CD4-positive, alpha-beta T cell treated with Interferon alpha-2 for 1 hour (primary cell): Measurements from ENCODE around the gene AADAC.
"Not testable (repeated sequence)": the region's sequence is repeated elsewhere in the genome, so short reads cannot be mapped to it uniquely, and the experiment has no call there.

Experiments used
- DNase-seq, 2 donors: peaks; one replicate each; pipeline ENCODE4 v3.0.0-alpha.2; 2020 to 2022

The AADAC gene

GRCh38 chr3:151798466-151798865 lies 15.4 kb upstream of the AADAC start:
- no peak for DNase-seq

- DNase-seq: no peak
Observed at GRCh38 chr3:151800431-151800830, 13.5 kb upstream of the AADAC start.

- DNase-seq: no peak
Observed at GRCh38 chr3:151804267-151804666, 9.6 kb upstream of the AADAC start.

- DNase-seq: no peak
Observed at GRCh38 chr3:151806838-151807237, 7.1 kb upstream of the AADAC start.

- not testable (repeated sequence) for DNase-seq
Observed at GRCh38 chr3:151808926-151809325, 5.0 kb upstream of the AADAC start.

GRCh38 chr3:151811474-151811873 lies 2.4 kb upstream of the AADAC start:
- DNase-seq: no peak

- DNase-seq: no peak
Observed at GRCh38 chr3:151814588-151814987, 672 bp downstream of the AADAC start.

GRCh38 chr3:151816091-151816604 lies 2.2 kb downstream of the AADAC start:
- no peak for DNase-seq

- no peak for DNase-seq
Observed at GRCh38 chr3:151817473-151817872, 3.6 kb downstream of the AADAC start.

- no peak for DNase-seq
Observed at GRCh38 chr3:151818361-151818760, 4.4 kb downstream of the AADAC start.

- DNase-seq: no peak
Observed at GRCh38 chr3:151819910-151820309, 6.0 kb downstream of the AADAC start.

- DNase-seq: no peak
Observed at GRCh38 chr3:151827816-151828215, 13.9 kb downstream of the AADAC start.

- DNase-seq: no peak
Observed at GRCh38 chr3:151835751-151836525, 22.0 kb downstream of the AADAC start.

- no peak for DNase-seq
Observed at GRCh38 chr3:151837057-151837456, 23.1 kb downstream of the AADAC start.

GRCh38 chr3:151838574-151839312 lies 24.8 kb downstream of the AADAC start:
- DNase-seq: peak; percentile 25 to 43

GRCh38 chr3:151839313-151839631 lies 25.4 kb downstream of the AADAC start:
- no peak for DNase-seq

GRCh38 chr3:151841801-151842200 lies 27.9 kb downstream of the AADAC start:
- no peak for DNase-seq

- DNase-seq: no peak
Observed at GRCh38 chr3:151843275-151843674, 29.4 kb downstream of the AADAC start.

- no peak for DNase-seq
Observed at GRCh38 chr3:151845306-151845905, 31.5 kb downstream of the AADAC start.

- DNase-seq: not testable (repeated sequence)
Observed at GRCh38 chr3:151850065-151850464, 36.1 kb downstream of the AADAC start.

GRCh38 chr3:151852074-151852811 lies 38.3 kb downstream of the AADAC start:
- DNase-seq: no peak

- no peak for DNase-seq
Observed at GRCh38 chr3:151856118-151856517, 42.2 kb downstream of the AADAC start.

GRCh38 chr3:151856641-151857040 lies 42.7 kb downstream of the AADAC start:
- DNase-seq: no peak
